Measurements from ENCODE around the gene TRMU. TPM values are rescaled to one million over a fixed set of nuclear protein-coding genes. Genes with fewer than 3 reads are reported as not detected.

TRMU gene
- total and polyA plus RNA-seq, 2 of the 4 experiments (the other 2 are of a cell fraction), result 19.0 to 36.4 TPM

- H3K36me3 ChIP-seq (ENCODE audit: control insufficient read depth, insufficient read depth, low read length), result no peaks in the 10 kb centered on the region
- DNase-seq (no peak), ATAC-seq (ENCODE audit: low read depth) (no peak)
- H2AK9ac ChIP-seq (replicated peaks; ENCODE audit: low read depth, low read length, poor library complexity), result no peak overlapping the region
- no peak overlapping the region for H2BK5ac ChIP-seq (ENCODE audit: low read depth, low read length, poor library complexity, severe bottlenecking)
- CTCF ChIA-PET, result no interaction called here
- H4K91ac ChIP-seq (ENCODE audit: insufficient read depth, low read depth, low read length), result no peak overlapping the region
- WGBS, 2 experiments (ENCODE audit: extremely low coverage in 2 of 2, insufficient read length in 1 of 2), result no CpG with 5 or more reads among the region's 10 CpGs
- POLR2A ChIA-PET (ENCODE audit: unreplicated experiment), result no interaction called here
- no peak overlapping the region for H2BK120ac ChIP-seq (ENCODE audit: low read depth, low read length)
- TF ChIP-seq, protein P1, sequence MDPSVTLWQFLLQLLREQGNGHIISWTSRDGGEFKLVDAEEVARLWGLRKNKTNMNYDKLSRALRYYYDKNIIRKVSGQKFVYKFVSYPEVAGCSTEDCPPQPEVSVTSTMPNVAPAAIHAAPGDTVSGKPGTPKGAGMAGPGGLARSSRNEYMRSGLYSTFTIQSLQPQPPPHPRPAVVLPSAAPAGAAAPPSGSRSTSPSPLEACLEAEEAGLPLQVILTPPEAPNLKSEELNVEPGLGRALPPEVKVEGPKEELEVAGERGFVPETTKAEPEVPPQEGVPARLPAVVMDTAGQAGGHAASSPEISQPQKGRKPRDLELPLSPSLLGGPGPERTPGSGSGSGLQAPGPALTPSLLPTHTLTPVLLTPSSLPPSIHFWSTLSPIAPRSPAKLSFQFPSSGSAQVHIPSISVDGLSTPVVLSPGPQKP (IDR thresholded peaks at IDR 0.05; ENCODE audit: borderline replicate concordance, low read depth, low read length), result no peak
- TF ChIP-seq RFX5 (IDR thresholded peaks at IDR 0.05; ENCODE audit: low read depth, low read length) (no peak), RCOR1 (IDR thresholded peaks at IDR 0.05; ENCODE audit: insufficient replicate concordance, low read length) (no peak), SMC3 (IDR thresholded peaks at IDR 0.05; ENCODE audit: low read depth, low read length) (no peak), POLR2A (IDR thresholded peaks at IDR 0.05; ENCODE audit: low read depth, low read length) (no peak), CHD1 (IDR thresholded peaks at IDR 0.05; ENCODE audit: low read depth, low read length) (no peak), MAFK (IDR thresholded peaks at IDR 0.05; ENCODE audit: low read depth, low read length) (no peak), MXI1 (IDR thresholded peaks at IDR 0.05; ENCODE audit: borderline replicate concordance, low read depth, low read length) (no peak), BHLHE40 (IDR thresholded peaks at IDR 0.05; ENCODE audit: low read depth, low read length) (no peak), FOS (IDR thresholded peaks at IDR 0.05; ENCODE audit: low read depth, low read length) (no peak), MAZ (IDR thresholded peaks at IDR 0.05; ENCODE audit: borderline replicate concordance, low read depth, low read length) (no peak), RAD21 (IDR thresholded peaks at IDR 0.05; ENCODE audit: low read length) (no peak), CEBPB (IDR thresholded peaks at IDR 0.05; ENCODE audit: low read depth, low read length) (no peak), NFE2L2 (IDR thresholded peaks at IDR 0.05; ENCODE audit: low read depth, low read length) (no peak)
- TF ChIP-seq, protein P2, sequence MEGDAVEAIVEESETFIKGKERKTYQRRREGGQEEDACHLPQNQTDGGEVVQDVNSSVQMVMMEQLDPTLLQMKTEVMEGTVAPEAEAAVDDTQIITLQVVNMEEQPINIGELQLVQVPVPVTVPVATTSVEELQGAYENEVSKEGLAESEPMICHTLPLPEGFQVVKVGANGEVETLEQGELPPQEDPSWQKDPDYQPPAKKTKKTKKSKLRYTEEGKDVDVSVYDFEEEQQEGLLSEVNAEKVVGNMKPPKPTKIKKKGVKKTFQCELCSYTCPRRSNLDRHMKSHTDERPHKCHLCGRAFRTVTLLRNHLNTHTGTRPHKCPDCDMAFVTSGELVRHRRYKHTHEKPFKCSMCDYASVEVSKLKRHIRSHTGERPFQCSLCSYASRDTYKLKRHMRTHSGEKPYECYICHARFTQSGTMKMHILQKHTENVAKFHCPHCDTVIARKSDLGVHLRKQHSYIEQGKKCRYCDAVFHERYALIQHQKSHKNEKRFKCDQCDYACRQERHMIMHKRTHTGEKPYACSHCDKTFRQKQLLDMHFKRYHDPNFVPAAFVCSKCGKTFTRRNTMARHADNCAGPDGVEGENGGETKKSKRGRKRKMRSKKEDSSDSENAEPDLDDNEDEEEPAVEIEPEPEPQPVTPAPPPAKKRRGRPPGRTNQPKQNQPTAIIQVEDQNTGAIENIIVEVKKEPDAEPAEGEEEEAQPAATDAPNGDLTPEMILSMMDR (conservative IDR thresholded peaks at IDR 0.05; ENCODE audit: low read depth, low read length), result no peak
- TF ChIP-seq, protein P3, sequence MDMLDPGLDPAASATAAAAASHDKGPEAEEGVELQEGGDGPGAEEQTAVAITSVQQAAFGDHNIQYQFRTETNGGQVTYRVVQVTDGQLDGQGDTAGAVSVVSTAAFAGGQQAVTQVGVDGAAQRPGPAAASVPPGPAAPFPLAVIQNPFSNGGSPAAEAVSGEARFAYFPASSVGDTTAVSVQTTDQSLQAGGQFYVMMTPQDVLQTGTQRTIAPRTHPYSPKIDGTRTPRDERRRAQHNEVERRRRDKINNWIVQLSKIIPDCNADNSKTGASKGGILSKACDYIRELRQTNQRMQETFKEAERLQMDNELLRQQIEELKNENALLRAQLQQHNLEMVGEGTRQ (IDR thresholded peaks at IDR 0.05; ENCODE audit: low read depth, low read length), result no peak
- no peak overlapping the region for H3K4ac ChIP-seq (ENCODE audit: low read depth, low read length)
- H3K23ac ChIP-seq (ENCODE audit: low read depth, low read length), result no peak overlapping the region
- H2BK15ac ChIP-seq (ENCODE audit: low read depth, low read length), result no peak overlapping the region
- no peak overlapping the region for H3K27ac ChIP-seq (ENCODE audit: insufficient read depth, low read length)
- no peak overlapping the region for H3K4me2 ChIP-seq (ENCODE audit: low read depth, low read length)
- no peak overlapping the region for H2BK20ac ChIP-seq (ENCODE audit: low read depth, low read length)
- H3K27me3 ChIP-seq (ENCODE audit: control insufficient read depth, insufficient read depth, low read length), result no peaks in the 10 kb centered on the region
- H2AFZ ChIP-seq (replicated peaks; ENCODE audit: low read length, poor library complexity), result no peak overlapping the region
- H3K9me3 ChIP-seq (ENCODE audit: control insufficient read depth, insufficient read depth, low read length), result no peaks in the 10 kb centered on the region
- no peaks in the 10 kb centered on the region for H3K79me1 ChIP-seq (ENCODE audit: low read depth in 1 of 2, low read length in 2 of 2)
- no peak overlapping the region for H4K5ac ChIP-seq (ENCODE audit: low read depth, low read length)
- H3K4me3 ChIP-seq (ENCODE audit: insufficient read depth, low read depth, low read length), result no peak overlapping the region
- no peak overlapping the region for H3K9ac ChIP-seq (ENCODE audit: low read depth, low read length)
- no peak overlapping the region for H3K18ac ChIP-seq (ENCODE audit: low read depth, low read length)
- intact Hi-C loops (cut with micrococcal nuclease), result no loop called here
- no peak overlapping the region for H2AK5ac ChIP-seq (ENCODE audit: low read depth, low read length)
- in situ Hi-C loops (cut with MboI; ENCODE audit: low sequenced_read_pairs), result no loop called here
- H3K4me1 ChIP-seq (ENCODE audit: control insufficient read depth, insufficient read depth, low read length), result no peaks in the 10 kb centered on the region
- H3K9me1 ChIP-seq (ENCODE audit: insufficient read depth, low read length), result no peaks in the 10 kb centered on the region
- BruUV-seq (replicated peaks), result no TSS peak
- H4K8ac ChIP-seq (ENCODE audit: low read depth in 2 of 2, low read length in 2 of 2), result no peak overlapping the region
- dilution Hi-C loops (cut with HindIII; ENCODE audit: low sequenced_read_pairs, unreplicated experiment), result no loop called here
- H4K20me1 ChIP-seq (ENCODE audit: insufficient read depth, low read length), result no peaks in the 10 kb centered on the region
- no peak overlapping the region for H3K14ac ChIP-seq (replicated peaks; ENCODE audit: low read depth, low read length)
- H3K56ac ChIP-seq (ENCODE audit: extremely low read depth, insufficient read depth, low read length), result no peak overlapping the region
Observed at GRCh38 chr22:46388647-46389046, 53.1 kb downstream of the TRMU start.
